Naive B cell (primary cell): Measurements from ENCODE around the gene PXK. TPM values are rescaled to one million over a fixed set of nuclear protein-coding genes. Genes with fewer than 3 reads are reported as not detected.

Experiments
- ATAC-seq, 2 donors: fragments of 150-1000 bp; cut with Tn5 transposase; 2 replicates each; pipeline ENCODE4 v1.10.0; 2021; ENCODE audit warnings: low read depth in 2 of 2, mild to moderate bottlenecking in 2 of 2, moderate library complexity in 2 of 2
- DNase-seq: peaks from one replicate; pipeline ENCODE4 v3.0.0; 2022
- H3K27ac Mint-ChIP-seq, 6 donors: one replicate each; pipeline ENCODE4 v1.8.0; 2020 to 2022; ENCODE audit warnings: mild to moderate bottlenecking in 6 of 6, mixed read lengths in 6 of 6, moderate library complexity in 5 of 6, inconsistent platforms in 2 of 6
- H3K27me3 Mint-ChIP-seq, 3 donors: one replicate each; pipeline ENCODE4 v1.8.0; 2021 to 2022; ENCODE audit warnings: mixed read lengths in 3 of 3, mild to moderate bottlenecking in 1 of 3
- H3K36me3 Mint-ChIP-seq, 2 donors: one replicate each; pipeline ENCODE4 v1.8.0; 2020 to 2022; ENCODE audit warnings: mixed read lengths in 2 of 2, inconsistent platforms in 1 of 2, mild to moderate bottlenecking in 1 of 2
- H3K4me1 Mint-ChIP-seq, 3 donors: one replicate each; pipeline ENCODE4 v1.8.0; 2020 to 2022; ENCODE audit warnings: mixed read lengths in 3 of 3, inconsistent platforms in 1 of 3, mild to moderate bottlenecking in 1 of 3, moderate library complexity in 1 of 3
- H3K4me3 Mint-ChIP-seq, 8 donors: one replicate each; pipeline ENCODE4 v1.8.0; 2020 to 2022; ENCODE audit warnings: mild to moderate bottlenecking in 8 of 8, mixed read lengths in 8 of 8, moderate library complexity in 8 of 8, inconsistent platforms in 2 of 8
- H3K9me3 Mint-ChIP-seq, 7 donors: one replicate each; pipeline ENCODE4 v1.8.0; 2020 to 2022; ENCODE audit warnings: mixed read lengths in 7 of 7, mild to moderate bottlenecking in 5 of 7, inconsistent platforms in 2 of 7, moderate library complexity in 1 of 7
- polyA plus RNA-seq, 6 donors: library from polyadenylated mRNA; unstranded; fragments of 300-500 nt; fragmentation: Illumina TruSeq; gene quantifications; one replicate each; pipeline ENCODE4 v1.2.3, GENCODE V29; 2021; ENCODE audit warnings: low read depth in 6 of 6

The PXK gene
- polyA plus RNA-seq, 6 donors from 2014 or later = 88.9 to 156 (median 126) TPM

- peaks cover 3 to 4% of the 10 kb centered on the region in 2 donors for H3K36me3 Mint-ChIP-seq
- H3K9me3 Mint-ChIP-seq = no peaks in the 10 kb centered on the region
- peak overlapping the region in 2 of 8 donors; percentile 13 to 89 for H3K4me3 Mint-ChIP-seq
- ATAC-seq = no peak
- no peaks in the 10 kb centered on the region for H3K27me3 Mint-ChIP-seq
- DNase-seq = no peak
- H3K4me1 Mint-ChIP-seq = peaks cover 46 to 94% (median 76%) of the 10 kb centered on the region in 3 donors
- peak overlapping the region in 3 of 6 donors; percentile 26 to 78 (median 42) for H3K27ac Mint-ChIP-seq
Measured at GRCh38 chr3:58358808-58359207, 26.1 kb downstream of the PXK start.

- peaks cover 44 to 94% (median 74%) of the 10 kb centered on the region in 3 donors for H3K4me1 Mint-ChIP-seq
- H3K27me3 Mint-ChIP-seq = no peaks in the 10 kb centered on the region
Measured at GRCh38 chr3:58359621-58360020, 26.9 kb downstream of the PXK start.

GRCh38 chr3:58361866-58362265 is 29.2 kb downstream of the PXK start:
- Mint-ChIP-seq H3K27ac (peak overlapping the region in 4 of 6 donors; percentile 47 to 54 (median 50)), H3K36me3 (peaks cover 0 to 19% of the 10 kb centered on the region in 2 donors), H3K4me1 (peaks cover 51 to 95% (median 76%) of the 10 kb centered on the region in 3 donors), H3K27me3 (no peaks in the 10 kb centered on the region), H3K9me3 (no peaks in the 10 kb centered on the region), H3K4me3 (no peak overlapping the region)
- DNase-seq = no peak
- ATAC-seq = no peak

More at GRCh38 chr3:58359621-58360020, 26.9 kb downstream of the PXK start:
- ATAC-seq = no peak
- DNase-seq = no peak
- Mint-ChIP-seq H3K4me3 (no peak overlapping the region), H3K36me3 (peaks cover 0 to 4% of the 10 kb centered on the region in 2 donors), H3K27ac (peak overlapping the region in 3 of 6 donors; percentile 36 to 66 (median 38)), H3K9me3 (no peaks in the 10 kb centered on the region)

- no peaks in the 10 kb centered on the region for H3K9me3 Mint-ChIP-seq
- peaks cover 40 to 70% (median 56%) of the 10 kb centered on the region in 3 donors for H3K4me1 Mint-ChIP-seq
- ATAC-seq = no peak
- H3K27me3 Mint-ChIP-seq = no peaks in the 10 kb centered on the region
- peak overlapping the region in 5 of 6 donors; percentile 26 to 82 (median 78) for H3K27ac Mint-ChIP-seq
- H3K4me3 Mint-ChIP-seq = peak overlapping the region in 1 of 8 donors; percentile 48
- no peak for DNase-seq
- peaks cover 0 to 17% of the 10 kb centered on the region in 2 donors for H3K36me3 Mint-ChIP-seq
Measured at GRCh38 chr3:58366699-58367098, 34.0 kb downstream of the PXK start.

GRCh38 chr3:58369038-58369437 is 36.3 kb downstream of the PXK start:
- no peak for DNase-seq
- Mint-ChIP-seq H3K4me3 (no peak overlapping the region), H3K27me3 (no peaks in the 10 kb centered on the region), H3K27ac (peak overlapping the region in 3 of 6 donors; percentile 59 to 82 (median 80)), H3K4me1 (peaks cover 32 to 57% (median 40%) of the 10 kb centered on the region in 3 donors), H3K9me3 (no peaks in the 10 kb centered on the region), H3K36me3 (peaks cover 0 to 17% of the 10 kb centered on the region in 2 donors)
- no peak for ATAC-seq

GRCh38 chr3:58369876-58370275 is 37.2 kb downstream of the PXK start:
- H3K27ac Mint-ChIP-seq = peak overlapping the region in 3 of 6 donors; percentile 22 to 56 (median 32)
- no peaks in the 10 kb centered on the region for H3K27me3 Mint-ChIP-seq
- ATAC-seq (no peak), DNase-seq (no peak)
- H3K4me3 Mint-ChIP-seq = no peak overlapping the region
- H3K36me3 Mint-ChIP-seq = peaks cover 0 to 17% of the 10 kb centered on the region in 2 donors
- no peaks in the 10 kb centered on the region for H3K9me3 Mint-ChIP-seq
- H3K4me1 Mint-ChIP-seq = peaks cover 34 to 57% (median 42%) of the 10 kb centered on the region in 3 donors

- H3K36me3 Mint-ChIP-seq = peaks cover 0 to 16% of the 10 kb centered on the region in 2 donors
- ATAC-seq (no peak), DNase-seq (no peak)
- peak overlapping the region in 3 of 6 donors; percentile 32 to 72 (median 56) for H3K27ac Mint-ChIP-seq
- H3K4me3 Mint-ChIP-seq = no peak overlapping the region
- H3K9me3 Mint-ChIP-seq = no peaks in the 10 kb centered on the region
- no peaks in the 10 kb centered on the region for H3K27me3 Mint-ChIP-seq
- H3K4me1 Mint-ChIP-seq = peaks cover 30 to 57% (median 38%) of the 10 kb centered on the region in 3 donors
Measured at GRCh38 chr3:58370407-58370806, 37.7 kb downstream of the PXK start.

- H3K4me1 Mint-ChIP-seq = peaks cover 18 to 48% (median 24%) of the 10 kb centered on the region in 3 donors
Measured at GRCh38 chr3:58371754-58372153, 39.1 kb downstream of the PXK start.

GRCh38 chr3:58375254-58375653 is 42.6 kb downstream of the PXK start:
- Mint-ChIP-seq H3K36me3 (peaks cover 0 to 5% of the 10 kb centered on the region in 2 donors), H3K4me1 (peaks cover 27 to 49% (median 30%) of the 10 kb centered on the region in 3 donors), H3K27ac (peak overlapping the region in 4 of 6 donors; percentile 42 to 82 (median 63)), H3K9me3 (no peaks in the 10 kb centered on the region), H3K4me3 (peak overlapping the region in 2 of 8 donors; percentile 56 to 58), H3K27me3 (no peaks in the 10 kb centered on the region)
- DNase-seq = no peak
- no peak for ATAC-seq

More at GRCh38 chr3:58371754-58372153, 39.1 kb downstream of the PXK start:
- H3K27ac Mint-ChIP-seq = peak overlapping the region in 3 of 6 donors; percentile 46 to 83 (median 76)
- DNase-seq = no peak
- H3K9me3 Mint-ChIP-seq = no peaks in the 10 kb centered on the region
- H3K4me3 Mint-ChIP-seq = no peak overlapping the region
- ATAC-seq = no peak
- no peaks in the 10 kb centered on the region for H3K27me3 Mint-ChIP-seq
- peaks cover 0 to 3% of the 10 kb centered on the region in 2 donors for H3K36me3 Mint-ChIP-seq

GRCh38 chr3:58377168-58377567 is 44.5 kb downstream of the PXK start:
- H3K9me3 Mint-ChIP-seq = no peaks in the 10 kb centered on the region
- no peak for DNase-seq
- no peak for ATAC-seq
- H3K4me3 Mint-ChIP-seq = no peak overlapping the region
- H3K36me3 Mint-ChIP-seq = peaks cover 0 to 5% of the 10 kb centered on the region in 2 donors
- peak overlapping the region in 5 of 6 donors; percentile 5 to 66 (median 22) for H3K27ac Mint-ChIP-seq
- peaks cover 27 to 54% (median 35%) of the 10 kb centered on the region in 3 donors for H3K4me1 Mint-ChIP-seq
- no peaks in the 10 kb centered on the region for H3K27me3 Mint-ChIP-seq

- H3K9me3 Mint-ChIP-seq = no peaks in the 10 kb centered on the region
- peaks cover 0 to 9% of the 10 kb centered on the region in 2 donors for H3K36me3 Mint-ChIP-seq
- H3K4me1 Mint-ChIP-seq = peaks cover 27 to 54% (median 35%) of the 10 kb centered on the region in 3 donors
- H3K4me3 Mint-ChIP-seq = no peak overlapping the region
- H3K27me3 Mint-ChIP-seq = no peaks in the 10 kb centered on the region
- ATAC-seq (no peak), DNase-seq (no peak)
- H3K27ac Mint-ChIP-seq = peak overlapping the region in 4 of 6 donors; percentile 40 to 81 (median 61)
Measured at GRCh38 chr3:58377750-58378149, 45.1 kb downstream of the PXK start.

- ATAC-seq (no peak), DNase-seq (no peak)
- peak overlapping the region in 5 of 6 donors; percentile 10 to 95 (median 82) for H3K27ac Mint-ChIP-seq
- H3K36me3 Mint-ChIP-seq = peaks cover 1 to 9% of the 10 kb centered on the region in 2 donors
- peaks cover 26 to 53% (median 31%) of the 10 kb centered on the region in 3 donors for H3K4me1 Mint-ChIP-seq
- no peak overlapping the region for H3K4me3 Mint-ChIP-seq
- no peaks in the 10 kb centered on the region for H3K27me3 Mint-ChIP-seq
- no peaks in the 10 kb centered on the region for H3K9me3 Mint-ChIP-seq
Measured at GRCh38 chr3:58379351-58380073, 46.8 kb downstream of the PXK start.

- Mint-ChIP-seq H3K27me3 (no peaks in the 10 kb centered on the region), H3K4me3 (no peak overlapping the region), H3K9me3 (no peaks in the 10 kb centered on the region), H3K27ac (peak overlapping the region in 3 of 6 donors; percentile 32 to 72 (median 49)), H3K4me1 (peaks cover 35 to 69% (median 55%) of the 10 kb centered on the region in 3 donors), H3K36me3 (peaks cover 9 to 13% of the 10 kb centered on the region in 2 donors)
- DNase-seq (no peak), ATAC-seq (no peak)
Measured at GRCh38 chr3:58383476-58383875, 50.8 kb downstream of the PXK start.

GRCh38 chr3:58383904-58384303 is 51.2 kb downstream of the PXK start:
- peaks cover 9 to 13% of the 10 kb centered on the region in 2 donors for H3K36me3 Mint-ChIP-seq
- peak overlapping the region in 1 of 6 donors; percentile 72 for H3K27ac Mint-ChIP-seq
- peaks cover 39 to 71% (median 59%) of the 10 kb centered on the region in 3 donors for H3K4me1 Mint-ChIP-seq
- no peaks in the 10 kb centered on the region for H3K9me3 Mint-ChIP-seq
- ATAC-seq (no peak), DNase-seq (no peak)
- H3K4me3 Mint-ChIP-seq = no peak overlapping the region
- no peaks in the 10 kb centered on the region for H3K27me3 Mint-ChIP-seq
